Naive thymus-derived CD4-positive, alpha-beta T cell (primary cell): Measurements from ENCODE around the gene OSBPL3. TPM values are rescaled to one million over a fixed set of nuclear protein-coding genes. Genes with fewer than 3 reads are reported as not detected.

Source experiments
- ATAC-seq: fragments of 150-1000 bp; cut with Tn5 transposase; 2 replicates; pipeline ENCODE4 v1.10.0; 2021; ENCODE audit warnings: mild to moderate bottlenecking, moderate library complexity
- CTCF ChIA-PET: fragments of 350-600 bp; sonication (Branson Sonifier 250); formaldehyde crosslinking; loops from one replicate; lab custom pipeline; 2021; ENCODE audit warnings: antibody characterized with exemption; lab: Charles Lee
- POLR2A ChIA-PET: fragments of 350-600 bp; sonication (Branson Sonifier 250); formaldehyde crosslinking; loops from one replicate; lab custom pipeline; 2021; ENCODE audit warnings: antibody characterized with exemption, inconsistent platforms; lab: Charles Lee
- DNase-seq, 9 donors: peaks; one replicate each; pipeline versions ENCODE4 v3.0.0 to v3.0.0-alpha.2; 2020 to 2022; ENCODE audit warnings: mixed read lengths in 1 of 9
- H3K27ac ChIP-seq: one replicate; pipeline ENCODE4 v1.7.0; 2013; ENCODE audit warnings: mild to moderate bottlenecking, low read depth, low read length, moderate library complexity
- H3K27me3 ChIP-seq, 2 donors: one replicate each; pipeline ENCODE4 v1.7.0; 2013; ENCODE audit warnings: low read length in 2 of 2, mild to moderate bottlenecking in 2 of 2, moderate library complexity in 2 of 2; ENCODE audit not compliant: control insufficient read depth in 2 of 2, insufficient read depth in 2 of 2
- H3K36me3 ChIP-seq, 3 experiments: 1 replicate in 2 of 3; 2 replicates in 1 of 3; pipeline ENCODE4 v1.7.0; 2013; ENCODE audit warnings: low read length in 3 of 3, mild to moderate bottlenecking in 3 of 3, moderate library complexity in 1 of 3; ENCODE audit not compliant: insufficient read depth in 3 of 3, control insufficient read depth in 2 of 3
- H3K4me1 ChIP-seq, 2 donors: one replicate each; pipeline ENCODE4 v1.7.0; 2013; ENCODE audit warnings: low read length in 2 of 2, mild to moderate bottlenecking in 2 of 2, moderate library complexity in 1 of 2; ENCODE audit not compliant: control insufficient read depth in 2 of 2, insufficient read depth in 2 of 2
- H3K4me3 ChIP-seq: 2 replicates; pipeline ENCODE4 v1.7.0; 2013; ENCODE audit warnings: mild to moderate bottlenecking, low read length
- H3K9me3 ChIP-seq, 3 experiments: 1 replicate in 2 of 3; 2 replicates in 1 of 3; pipeline ENCODE4 v1.7.0; 2013; ENCODE audit warnings: low read length in 3 of 3; ENCODE audit not compliant: control insufficient read depth in 2 of 3
- H3K27ac Mint-ChIP-seq, 9 donors: one replicate each; pipeline ENCODE4 v1.8.0; 2020 to 2022; ENCODE audit warnings: mixed read lengths in 9 of 9, mild to moderate bottlenecking in 8 of 9, moderate library complexity in 5 of 9, inconsistent platforms in 2 of 9
- H3K27me3 Mint-ChIP-seq, 5 donors: one replicate each; pipeline ENCODE4 v1.8.0; 2021 to 2022; ENCODE audit warnings: mixed read lengths in 5 of 5, mild to moderate bottlenecking in 1 of 5
- H3K36me3 Mint-ChIP-seq, 5 donors: one replicate each; pipeline ENCODE4 v1.8.0; 2020 to 2022; ENCODE audit warnings: mixed read lengths in 5 of 5, mild to moderate bottlenecking in 3 of 5, inconsistent platforms in 1 of 5
- H3K4me1 Mint-ChIP-seq, 7 donors: one replicate each; pipeline ENCODE4 v1.8.0; 2020 to 2022; ENCODE audit warnings: mixed read lengths in 7 of 7, mild to moderate bottlenecking in 3 of 7, inconsistent platforms in 1 of 7
- H3K4me3 Mint-ChIP-seq, 10 donors: one replicate each; pipeline ENCODE4 v1.8.0; 2020 to 2022; ENCODE audit warnings: mild to moderate bottlenecking in 10 of 10, mixed read lengths in 10 of 10, moderate library complexity in 6 of 10, inconsistent platforms in 2 of 10
- H3K9me3 Mint-ChIP-seq, 11 donors: one replicate each; pipeline ENCODE4 v1.8.0; 2020 to 2022; ENCODE audit warnings: mixed read lengths in 11 of 11, mild to moderate bottlenecking in 4 of 11, inconsistent platforms in 1 of 11, moderate library complexity in 1 of 11
- intact Hi-C, 2 donors: fragments of 100-400 bp; cut with micrococcal nuclease; formaldehyde crosslinking; loops; one replicate each; pipeline ENCODE4 v1.15.1; 2023
- polyA plus RNA-seq, 2 donors: library from polyadenylated mRNA; unstranded; fragments of 300-500 nt; fragmentation: Illumina TruSeq; gene quantifications; one replicate each; pipeline ENCODE4 v1.2.3, GENCODE V29; 2021
- total RNA-seq, 6 experiments: library from RNA in 5 of 6; stranded (reverse) in 5 of 6; gene quantifications; 1 replicate in 5 of 6; 2 replicates in 1 of 6; pipeline ENCODE4 v1.2.3 and lab custom pipeline; 2021 to 2026

The OSBPL3 gene
- total and polyA plus RNA-seq, 7 experiments from 2014 or later = 4.5 to 75.7 (median 19.2) TPM

- H3K9me3 ChIP-seq = no peaks in the 10 kb centered on the region
- H3K27me3 Mint-ChIP-seq = no peaks in the 10 kb centered on the region
- ATAC-seq (no peak), DNase-seq (no peak)
- H3K27ac Mint-ChIP-seq = peak overlapping the region in 1 of 9 donors; percentile 91
- ChIA-PET CTCF (interaction anchor here (0.6 kb wide), 1 partner anchor 148 kb away, joined by 4 read pairs; no protein-coding TSS in a partner anchor), POLR2A (no interaction called here)
- no peaks in the 10 kb centered on the region for H3K9me3 Mint-ChIP-seq
- no peak overlapping the region for H3K4me3 ChIP-seq
- peaks cover 30 to 93% (median 45%) of the 10 kb centered on the region in 7 donors for H3K4me1 Mint-ChIP-seq
- H3K27me3 ChIP-seq = no peaks in the 10 kb centered on the region
- H3K4me3 Mint-ChIP-seq = peak overlapping the region in 1 of 10 donors; percentile 77
- intact Hi-C loops = no loop called here
- H3K27ac ChIP-seq = no peak overlapping the region
- no peaks in the 10 kb centered on the region for H3K36me3 ChIP-seq
- peaks cover 0 to 23% (median 0%) of the 10 kb centered on the region in 5 donors for H3K36me3 Mint-ChIP-seq
- H3K4me1 ChIP-seq = peaks cover 0 to 16% of the 10 kb centered on the region in 2 donors
Observed at GRCh38 chr7:24922099-24922773, 57.7 kb downstream of the OSBPL3 start.

- POLR2A ChIA-PET = no interaction called here
- Mint-ChIP-seq H3K27ac (peak overlapping the region in 3 of 9 donors; percentile 3 to 91 (median 14)), H3K27me3 (no peaks in the 10 kb centered on the region), H3K36me3 (peaks cover 0 to 25% (median 4%) of the 10 kb centered on the region in 5 donors), H3K4me1 (peaks cover 34 to 93% (median 49%) of the 10 kb centered on the region in 7 donors), H3K9me3 (no peaks in the 10 kb centered on the region), H3K4me3 (peak overlapping the region in 2 of 10 donors; percentile 26 to 77)
- DNase-seq = no peak
- Histone ChIP-seq H3K4me1 (peaks cover 0 to 16% of the 10 kb centered on the region in 2 donors), H3K36me3 (no peaks in the 10 kb centered on the region), H3K27ac (no peak overlapping the region), H3K27me3 (no peaks in the 10 kb centered on the region), H3K9me3 (no peaks in the 10 kb centered on the region), H3K4me3 (no peak overlapping the region)
- CTCF ChIA-PET = no interaction called here
- ATAC-seq = no peak
- intact Hi-C loops = loop anchor here in 1 of 2 donors (1.0 to 2.0 kb wide), 4 partner anchors 10 to 59 kb away; partner anchors contain the start of gene OSBPL3
Observed at GRCh38 chr7:24921362-24921679, 58.7 kb downstream of the OSBPL3 start.

- no peak for DNase-seq
- H3K4me3 ChIP-seq = no peak overlapping the region
- H3K27ac ChIP-seq = no peak overlapping the region
- intact Hi-C loops = loop anchor here in 1 of 2 donors (1.0 to 2.0 kb wide), 4 partner anchors 9 to 60 kb away; partner anchors contain the start of gene OSBPL3
- Mint-ChIP-seq H3K4me3 (peak overlapping the region in 2 of 10 donors; percentile 26 to 77), H3K36me3 (peaks cover 0 to 31% (median 6%) of the 10 kb centered on the region in 5 donors), H3K4me1 (peaks cover 36 to 94% (median 53%) of the 10 kb centered on the region in 7 donors), H3K27me3 (no peaks in the 10 kb centered on the region), H3K9me3 (no peaks in the 10 kb centered on the region), H3K27ac (peak overlapping the region in 3 of 9 donors; percentile 3 to 91 (median 14))
- ChIA-PET POLR2A (no interaction called here), CTCF (no interaction called here)
- H3K9me3 ChIP-seq = no peaks in the 10 kb centered on the region
- no peak for ATAC-seq
- H3K36me3 ChIP-seq = no peaks in the 10 kb centered on the region
- H3K27me3 ChIP-seq = no peaks in the 10 kb centered on the region
- H3K4me1 ChIP-seq = peaks cover 0 to 16% of the 10 kb centered on the region in 2 donors
Observed at GRCh38 chr7:24920451-24921361, 59.3 kb downstream of the OSBPL3 start.

- no peaks in the 10 kb centered on the region for H3K27me3 Mint-ChIP-seq
- Histone ChIP-seq H3K27ac (no peak overlapping the region), H3K4me1 (peaks cover 10 to 26% of the 10 kb centered on the region in 2 donors), H3K36me3 (no peaks in the 10 kb centered on the region), H3K4me3 (no peak overlapping the region), H3K27me3 (no peaks in the 10 kb centered on the region), H3K9me3 (no peaks in the 10 kb centered on the region)
- intact Hi-C loops = no loop called here
- peak overlapping the region in 1 of 10 donors; percentile 23 for H3K4me3 Mint-ChIP-seq
- peaks cover 0 to 51% (median 6%) of the 10 kb centered on the region in 5 donors for H3K36me3 Mint-ChIP-seq
- H3K4me1 Mint-ChIP-seq = peaks cover 44 to 90% (median 67%) of the 10 kb centered on the region in 7 donors
- peaks cover 0 to 4% (median 0%) of the 10 kb centered on the region in 11 donors for H3K9me3 Mint-ChIP-seq
- ATAC-seq (no peak), DNase-seq (no peak)
- ChIA-PET POLR2A (no interaction called here), CTCF (no interaction called here)
- peak overlapping the region in 1 of 9 donors; percentile 82 for H3K27ac Mint-ChIP-seq
Observed at GRCh38 chr7:24917510-24918239, 62.3 kb downstream of the OSBPL3 start.

DNA sequence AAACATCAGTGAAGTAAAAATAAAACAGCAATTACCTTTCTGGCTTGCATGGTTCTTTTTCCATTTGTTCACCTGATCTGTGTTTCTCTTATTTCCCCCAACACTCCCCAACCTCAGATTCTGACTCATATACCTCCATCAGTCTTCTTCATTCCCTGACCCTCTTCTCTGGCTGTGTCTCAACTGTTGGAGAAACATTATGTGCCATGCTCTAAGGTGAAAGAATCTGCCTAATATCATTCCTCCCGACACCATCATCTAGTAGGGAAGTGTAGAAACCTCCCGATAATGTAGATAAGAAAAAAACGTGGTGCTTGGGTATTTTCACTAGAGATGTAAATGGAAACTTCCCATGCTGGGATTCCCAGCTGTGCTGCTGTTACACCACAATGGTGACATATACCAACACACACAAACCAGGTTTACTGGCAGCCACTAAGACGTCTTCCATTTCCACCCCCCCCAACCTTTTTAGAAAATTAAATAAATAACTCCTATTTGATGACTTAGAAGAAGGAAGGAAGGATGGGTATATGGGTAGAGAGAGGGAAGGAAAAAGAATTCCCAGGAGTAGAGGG lies 63.4 kb downstream of the OSBPL3 start:
- peaks cover 0 to 55% (median 6%) of the 10 kb centered on the region in 5 donors for H3K36me3 Mint-ChIP-seq
- Histone ChIP-seq H3K36me3 (no peaks in the 10 kb centered on the region), H3K27ac (no peak overlapping the region), H3K4me1 (peaks cover 21 to 31% of the 10 kb centered on the region in 2 donors), H3K4me3 (no peak overlapping the region), H3K9me3 (no peaks in the 10 kb centered on the region), H3K27me3 (no peaks in the 10 kb centered on the region)
- ChIA-PET CTCF (no interaction called here), POLR2A (no interaction called here)
- H3K27me3 Mint-ChIP-seq = no peaks in the 10 kb centered on the region
- ATAC-seq (no peak), DNase-seq (no peak)
- peaks cover 0 to 4% (median 0%) of the 10 kb centered on the region in 11 donors for H3K9me3 Mint-ChIP-seq
- intact Hi-C loops = no loop called here
- peak overlapping the region in 1 of 10 donors; percentile 0 for H3K4me3 Mint-ChIP-seq
- peak overlapping the region in 1 of 9 donors; percentile 11 for H3K27ac Mint-ChIP-seq
- peaks cover 48 to 89% (median 67%) of the 10 kb centered on the region in 7 donors for H3K4me1 Mint-ChIP-seq

DNA sequence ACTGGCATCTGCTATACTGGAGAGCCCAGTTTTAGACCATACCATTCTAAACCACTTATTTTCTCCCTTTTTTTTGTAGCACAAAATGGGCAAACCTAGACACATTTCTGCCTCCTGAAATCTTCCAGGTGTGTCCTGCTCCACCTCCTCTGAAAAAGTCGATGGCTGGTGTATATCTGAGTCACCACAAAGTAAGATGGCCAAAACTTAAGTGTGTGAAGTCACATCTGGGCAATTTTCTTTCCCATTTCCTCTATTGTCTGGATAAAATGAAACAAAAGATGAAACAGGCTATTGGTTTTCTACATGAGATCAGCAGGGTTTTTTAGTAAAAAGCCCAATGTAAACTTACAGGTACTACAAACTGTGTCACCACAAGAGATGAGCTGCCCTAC lies 65.5 kb downstream of the OSBPL3 start:
- peaks cover 0 to 59% (median 6%) of the 10 kb centered on the region in 5 donors for H3K36me3 Mint-ChIP-seq
- DNase-seq = no peak
- no peaks in the 10 kb centered on the region for H3K36me3 ChIP-seq
- peak overlapping the region in 3 of 9 donors; percentile 30 to 85 (median 43) for H3K27ac Mint-ChIP-seq
- ChIA-PET CTCF (no interaction called here), POLR2A (no interaction called here)
- ATAC-seq = no peak
- peaks cover 0 to 4% (median 0%) of the 10 kb centered on the region in 11 donors for H3K9me3 Mint-ChIP-seq
- peaks cover 51 to 87% (median 72%) of the 10 kb centered on the region in 7 donors for H3K4me1 Mint-ChIP-seq
- H3K27me3 ChIP-seq = no peaks in the 10 kb centered on the region
- no peak overlapping the region for H3K4me3 ChIP-seq
- H3K4me3 Mint-ChIP-seq = peak overlapping the region in 1 of 10 donors; percentile 74
- no peaks in the 10 kb centered on the region for H3K27me3 Mint-ChIP-seq
- intact Hi-C loops = loop anchor here (5.0 kb wide), 2 partner anchors 37 to 113 kb away; no protein-coding TSS in a partner anchor
- no peak overlapping the region for H3K27ac ChIP-seq
- H3K4me1 ChIP-seq = peaks cover 36 to 38% of the 10 kb centered on the region in 2 donors
- no peaks in the 10 kb centered on the region for H3K9me3 ChIP-seq
